Hematopoietic multipotent progenitor cell treated with erythropoietin and hydrocortisone succinate and interleukin-3 and kit ligand, for 8 days (in vitro differentiated cells): ENCODE results near the gene CAMK1G.

ENCODE experiments used
- DNase-seq: peaks from one replicate; pipeline ENCODE4 v3.0.0-alpha.2; 2015

Gene CAMK1G

DNA sequence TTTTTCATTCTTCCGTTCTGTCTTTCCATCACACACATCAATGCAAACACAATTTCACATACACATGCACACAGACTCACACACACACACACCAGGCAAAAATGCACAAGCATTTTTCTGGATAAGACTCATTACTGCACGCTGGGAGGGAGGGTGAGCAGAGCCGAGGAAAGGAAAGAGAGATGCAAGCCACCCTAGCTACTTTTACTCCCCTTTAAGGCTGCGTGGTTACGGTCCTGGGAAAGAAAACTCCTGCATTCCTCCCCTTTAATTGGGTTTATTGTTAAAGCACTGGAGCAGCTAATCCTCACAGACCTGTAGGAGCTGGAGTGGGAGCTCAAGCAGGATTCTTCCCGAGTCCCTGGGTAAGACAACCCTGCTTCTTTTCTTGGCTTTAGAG, at the start of gene CAMK1G:
Gene CAMK1G (plus strand): TSS at position 307 of the 400 bp plus-strand sequence. CDS start 11,270 bp downstream, outside the sequence.
- DNase-seq, result no peak

DNA sequence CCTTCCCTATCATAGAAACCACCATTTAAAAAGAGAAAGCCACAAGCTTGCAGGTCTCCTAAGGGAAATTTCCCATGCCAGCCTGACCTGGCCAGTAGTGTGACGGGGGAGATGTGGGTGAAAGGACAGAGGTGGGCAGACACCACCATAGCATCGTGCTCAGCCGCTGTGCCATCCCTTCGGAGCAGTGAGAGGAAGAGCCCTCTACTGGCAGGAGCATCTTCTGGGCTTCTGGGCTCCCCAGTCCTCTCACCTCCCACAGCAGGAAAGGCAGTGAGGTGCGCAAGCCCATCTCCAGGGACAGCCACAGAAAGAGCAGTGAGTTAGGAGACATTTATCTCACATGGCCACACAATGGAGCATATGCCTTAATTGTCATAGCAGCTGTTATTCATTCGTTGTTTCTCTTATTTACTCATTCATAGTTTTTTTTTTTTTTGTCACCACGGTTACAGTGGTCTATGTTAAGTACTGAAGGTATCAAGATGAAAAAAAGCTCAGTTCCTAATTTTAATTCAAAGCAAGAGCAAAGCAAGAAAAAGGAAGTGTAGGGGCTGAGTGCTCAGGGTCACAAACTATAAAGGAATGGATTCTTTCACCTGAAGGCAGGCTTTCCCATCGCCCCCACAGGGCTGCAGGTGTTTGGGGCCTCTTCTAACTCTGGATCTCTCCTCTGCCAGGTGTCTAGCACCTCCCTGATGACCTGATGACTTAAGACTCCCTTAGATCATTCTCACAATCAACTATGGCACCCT, 48.8 kb upstream of the CAMK1G start:
- no peak for DNase-seq

DNA sequence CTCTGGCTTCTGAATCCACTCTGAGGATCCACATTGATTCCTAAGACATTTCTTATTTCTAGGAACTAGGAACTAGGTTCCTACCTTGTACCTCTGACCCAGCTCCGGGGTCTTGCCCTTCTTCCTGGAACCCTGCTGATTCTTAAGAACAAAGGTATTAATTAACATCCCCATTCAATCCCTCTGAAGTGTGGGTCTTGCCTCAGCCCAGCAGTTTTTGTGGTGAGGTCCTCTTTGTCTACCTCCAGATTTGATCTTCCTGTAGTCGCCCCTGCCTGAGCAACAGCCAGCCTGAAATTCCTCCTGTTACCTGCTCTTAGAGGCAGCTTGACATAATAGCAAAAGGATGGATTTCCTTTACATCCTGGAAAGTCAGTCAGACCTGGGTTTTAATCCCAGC, 46.7 kb upstream of the CAMK1G start:
- DNase-seq, result no peak

DNA sequence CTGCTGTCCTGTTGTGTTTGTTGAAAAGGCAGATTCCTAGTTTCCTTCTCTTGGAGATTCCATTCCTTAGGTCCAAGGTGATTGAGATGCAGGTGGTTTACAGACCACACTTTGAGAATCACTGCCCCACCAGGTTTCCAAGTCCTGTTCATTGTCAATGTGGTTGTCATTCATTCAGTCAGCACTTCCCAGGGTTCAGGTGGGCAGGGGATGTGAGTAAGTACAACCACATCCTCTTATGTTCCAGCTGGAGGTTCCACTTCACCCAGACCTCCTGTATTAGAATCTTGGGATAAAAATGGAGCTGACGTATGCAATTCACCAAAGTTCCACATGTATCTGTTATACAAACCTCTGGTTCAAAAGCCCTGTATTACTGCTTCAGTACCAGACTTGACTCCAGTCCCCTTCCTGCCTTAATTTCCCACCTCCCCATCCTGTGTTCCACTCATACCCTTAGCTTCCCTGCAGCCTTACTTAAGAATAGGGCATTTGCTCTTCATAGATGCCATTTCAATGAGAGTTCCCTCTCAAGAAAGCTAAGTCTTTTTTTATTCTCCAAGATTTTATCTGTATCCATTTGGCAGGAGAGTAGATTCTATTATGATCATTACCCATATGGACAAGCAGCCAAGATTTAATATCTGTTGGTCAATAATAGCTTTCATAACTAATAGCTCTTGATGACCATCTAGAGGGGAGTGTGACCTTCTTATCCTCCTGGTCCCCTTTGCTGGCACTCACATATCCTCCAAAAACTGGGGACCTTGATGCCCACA, 46.0 kb upstream of the CAMK1G start:
- DNase-seq, result no peak

GRCh38 chr1:209539576-209539975, 43.9 kb upstream of the CAMK1G start:
- DNase-seq, result no peak

- no peak for DNase-seq
Measured at GRCh38 chr1:209542585-209542984, 40.9 kb upstream of the CAMK1G start.

- no peak for DNase-seq
Measured at GRCh38 chr1:209544098-209544497, 39.4 kb upstream of the CAMK1G start.

DNA sequence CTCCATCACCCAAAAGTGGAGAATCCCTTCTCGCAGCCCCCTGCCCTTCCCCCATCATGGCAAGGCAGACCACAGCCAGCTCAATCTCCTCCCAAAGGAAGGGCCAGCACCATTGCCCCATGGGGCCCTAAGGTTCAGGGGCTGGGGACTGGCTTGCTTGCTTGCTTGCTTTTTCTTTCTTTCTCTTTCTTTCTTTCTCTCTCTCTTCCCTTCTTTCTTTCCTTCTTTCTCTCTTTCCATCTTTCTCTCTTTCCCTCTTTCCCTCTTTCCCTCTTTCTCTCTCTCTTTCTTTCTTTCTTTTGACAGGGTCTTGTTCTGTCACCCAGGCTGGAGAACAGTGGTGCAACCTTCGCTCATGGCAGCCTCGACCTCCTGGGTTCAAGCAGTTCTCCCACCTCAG, 38.1 kb upstream of the CAMK1G start:
- no peak for DNase-seq

DNA sequence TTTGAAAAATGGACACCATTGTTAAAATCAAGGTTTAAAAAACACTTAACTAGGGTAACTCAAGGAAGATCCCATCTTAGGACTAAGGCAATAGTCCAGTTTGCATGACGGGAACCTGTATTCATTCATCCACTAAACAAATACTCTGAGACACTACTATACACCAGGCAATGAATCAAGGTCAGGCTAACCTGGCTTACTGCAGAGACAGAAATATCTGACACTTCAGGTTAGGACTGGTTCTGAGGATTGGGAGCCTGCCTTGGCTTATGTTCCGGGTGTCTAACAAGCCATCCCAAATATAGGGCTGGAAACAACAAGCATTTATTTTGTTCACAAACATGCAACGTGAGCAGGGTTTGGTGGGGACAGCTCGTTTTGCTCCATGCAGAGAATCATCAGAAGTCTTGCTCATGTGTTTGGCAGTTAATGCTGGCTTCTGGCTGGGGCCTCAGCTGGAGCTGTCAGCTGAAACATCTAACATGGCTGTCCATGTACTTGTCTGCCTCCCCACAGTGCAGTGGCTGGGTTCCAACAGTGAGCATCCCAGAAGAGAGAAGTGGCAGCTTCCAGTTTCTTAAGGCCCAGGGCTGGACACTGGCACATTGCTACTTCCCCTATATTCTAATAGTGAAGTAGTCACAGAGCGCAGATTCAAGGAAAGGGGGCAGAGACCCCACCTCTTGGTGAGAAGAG, 37.0 kb upstream of the CAMK1G start:
- no peak for DNase-seq

- DNase-seq, result no peak
Measured at GRCh38 chr1:209547626-209548025, 35.9 kb upstream of the CAMK1G start.

- DNase-seq, result no peak
Measured at GRCh38 chr1:209549443-209550205, 33.9 kb upstream of the CAMK1G start.

DNA sequence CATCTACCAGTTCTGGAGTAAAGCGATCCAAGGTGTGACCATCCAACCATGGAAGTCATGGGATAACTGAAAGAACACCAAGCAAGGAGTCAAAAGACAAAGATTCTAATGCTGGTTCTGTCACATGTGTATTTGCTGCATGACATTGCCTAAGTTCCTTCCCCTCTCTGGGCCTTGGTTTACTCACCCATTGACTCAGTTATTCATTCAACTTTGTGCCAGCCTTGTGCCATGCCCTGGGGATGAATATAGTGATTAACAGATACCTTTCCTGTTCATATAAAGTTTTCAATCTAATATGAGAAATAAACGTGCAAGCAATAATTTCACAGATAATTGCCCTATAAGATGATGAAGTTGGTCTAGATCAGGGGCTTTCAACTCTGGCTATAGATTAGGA, 33.0 kb upstream of the CAMK1G start:
- no peak for DNase-seq

DNA sequence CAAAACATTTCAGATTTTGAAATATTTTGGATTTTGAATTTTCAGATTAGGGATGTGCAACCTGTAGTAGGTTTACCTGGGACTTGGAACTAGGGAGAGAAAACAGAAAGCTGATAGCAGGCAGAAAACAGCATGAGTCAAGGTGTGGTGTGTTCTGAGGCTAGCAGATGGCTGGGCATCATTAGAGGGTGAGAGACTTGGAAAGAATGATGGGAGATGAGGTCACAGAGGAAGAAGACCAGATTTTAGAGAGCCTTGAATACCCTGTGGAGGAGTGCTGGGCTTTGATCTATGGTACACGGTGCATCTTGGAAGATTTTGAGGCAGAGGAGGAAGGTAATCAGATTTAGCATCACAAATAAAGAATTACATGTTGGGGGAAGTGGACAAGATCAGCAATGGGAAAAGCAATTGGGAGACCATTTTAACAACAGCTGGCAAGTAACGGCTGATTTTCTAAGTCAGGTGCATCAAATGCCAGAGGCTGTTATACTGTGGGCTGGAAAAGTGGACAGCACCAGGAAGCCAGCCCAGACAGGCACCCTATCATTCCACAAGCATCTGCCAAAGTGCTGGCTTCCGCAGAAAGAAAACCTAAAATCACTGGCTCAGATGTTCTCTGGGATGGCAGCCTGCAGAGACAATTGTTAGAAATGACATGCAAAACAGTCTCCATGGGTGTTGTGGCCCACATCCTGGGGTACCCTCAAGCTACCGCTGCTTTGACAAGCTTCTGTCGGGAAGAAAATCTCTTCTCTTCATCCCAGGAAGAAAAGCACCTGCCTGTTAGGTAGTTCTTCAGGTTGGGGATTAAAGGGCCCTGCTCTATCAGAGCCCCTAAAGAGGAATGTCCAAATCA, 30.9 kb upstream of the CAMK1G start:
- DNase-seq, result no peak

DNA sequence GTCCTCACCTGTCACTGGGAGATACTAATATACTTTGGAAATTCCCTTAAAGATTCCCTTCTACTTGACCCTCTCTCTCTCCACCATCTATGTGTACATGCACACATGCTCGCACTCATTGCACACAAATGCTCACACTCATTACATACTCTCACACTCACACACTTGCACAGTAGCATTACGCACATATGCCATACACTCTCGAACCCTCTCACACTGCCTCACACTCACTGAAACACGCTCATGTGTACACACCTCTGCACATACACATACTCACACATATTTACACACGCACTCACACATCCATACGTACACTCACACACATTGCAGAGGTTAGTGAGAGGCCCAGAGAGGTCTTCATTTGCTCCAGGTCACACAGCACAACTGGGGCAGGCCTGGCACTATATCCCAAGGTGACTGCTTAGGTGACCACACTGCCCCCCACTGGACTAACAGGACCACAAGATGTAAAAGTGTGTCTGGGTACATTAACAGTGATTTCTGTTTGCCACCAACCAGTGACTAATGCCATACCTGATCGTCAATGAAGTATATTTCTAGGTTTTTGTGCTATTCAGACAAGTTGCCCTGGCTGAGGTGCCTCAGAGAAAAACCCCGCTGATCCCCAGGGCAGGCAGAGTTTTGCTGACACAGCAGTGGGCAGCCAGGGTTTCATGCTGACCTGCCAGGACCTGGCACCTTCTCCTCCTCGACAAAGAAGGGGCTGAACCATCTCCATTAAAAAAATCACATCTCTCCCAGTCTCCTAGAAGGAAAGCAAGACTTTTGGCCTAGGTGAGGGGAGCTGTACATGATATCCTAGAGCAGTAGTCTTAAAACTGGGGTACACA, 28.5 kb upstream of the CAMK1G start:
- DNase-seq, result no peak

GRCh38 chr1:209556162-209556690, 27.3 kb upstream of the CAMK1G start:
- no peak for DNase-seq

- DNase-seq, result no peak
Measured at GRCh38 chr1:209557221-209557620, 26.3 kb upstream of the CAMK1G start.

DNA sequence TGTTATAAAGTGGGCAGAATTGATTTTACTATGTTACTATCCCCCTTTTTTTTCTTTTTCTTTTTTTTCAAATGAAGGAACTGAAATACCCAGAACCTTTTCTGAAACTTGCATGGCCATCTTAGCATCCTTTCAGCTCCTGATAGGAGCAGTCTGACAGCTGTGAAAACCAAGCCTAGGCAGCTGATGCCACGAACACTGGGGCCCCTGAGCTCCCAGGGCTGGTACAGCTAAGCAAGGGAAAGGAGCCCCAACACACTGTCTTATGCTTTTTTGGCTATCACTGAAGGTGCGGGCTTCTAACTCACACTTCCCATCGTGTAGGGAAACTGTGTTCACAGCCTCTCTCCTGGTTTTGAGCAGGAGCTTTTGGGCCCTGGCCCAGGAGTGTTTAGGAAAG, 23.0 kb upstream of the CAMK1G start:
- DNase-seq, result no peak

DNA sequence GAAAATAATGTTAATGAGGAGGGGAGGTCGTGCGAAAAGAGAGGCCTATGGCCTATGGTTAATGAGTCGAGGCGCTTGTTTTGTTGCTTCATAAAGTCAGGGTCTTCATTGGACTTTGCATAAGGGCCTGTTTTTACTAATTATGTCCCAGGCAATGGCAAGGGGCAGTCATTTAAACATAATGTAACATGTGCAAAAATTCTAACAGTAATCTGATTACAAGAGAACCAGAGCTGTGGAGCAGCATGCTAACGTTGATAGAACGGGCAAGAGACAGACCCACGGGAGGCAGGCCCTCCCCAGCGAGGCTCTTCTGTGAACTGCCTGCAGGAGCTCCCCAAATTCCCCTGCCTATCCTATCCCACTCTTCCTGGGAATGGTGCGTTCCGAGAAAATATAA, 22.6 kb upstream of the CAMK1G start:
- no peak for DNase-seq

DNA sequence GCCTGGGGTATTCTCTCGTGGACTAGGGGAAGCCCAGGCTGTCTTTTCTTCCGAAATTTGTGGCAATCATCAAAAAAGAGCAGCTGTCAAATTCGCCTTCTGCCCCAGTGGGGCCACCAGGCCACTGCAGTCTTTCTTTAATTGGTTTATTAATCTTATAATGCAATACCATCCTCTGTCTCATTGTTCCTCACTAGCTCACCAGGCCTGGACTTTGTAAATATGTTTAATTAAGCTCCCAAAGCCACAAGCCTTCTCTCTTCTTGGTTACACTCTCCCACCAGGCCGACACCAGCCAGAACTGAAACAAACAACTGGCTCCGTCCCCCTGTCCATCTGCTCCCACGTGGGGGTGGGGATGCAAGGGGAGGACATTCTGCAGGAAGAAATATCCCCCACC, 22.0 kb upstream of the CAMK1G start:
- DNase-seq, result no peak

DNA sequence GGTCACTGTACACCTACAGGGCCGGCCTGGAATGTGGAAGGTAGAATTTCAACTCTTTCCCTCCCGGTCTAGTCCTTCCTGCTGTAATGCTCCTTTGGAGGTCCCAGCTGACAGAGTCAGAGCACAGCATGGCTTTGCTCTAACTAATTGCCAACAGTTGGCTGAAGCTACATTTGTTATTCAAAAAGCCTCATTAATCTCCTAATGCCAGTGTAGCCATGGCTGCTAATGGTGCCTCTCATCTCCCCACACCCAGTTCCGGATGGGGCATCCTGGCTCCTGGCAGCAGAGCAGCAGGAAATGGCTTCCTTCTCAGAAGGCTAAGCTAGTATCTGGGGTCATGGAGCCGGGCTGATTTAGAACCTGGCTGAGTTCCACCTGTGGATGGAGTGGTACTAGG, 18.7 kb upstream of the CAMK1G start:
- no peak for DNase-seq
